HL-60 (cell line): ENCODE measurements around the gene TRIM26.

ENCODE experiments used
- GABPA ChIP-seq: IDR thresholded peaks from 2 replicates; pipeline ENCODE4 v1.6.1; 2012; ENCODE audit warnings: low read depth
- POLR2AphosphoS5 ChIP-seq: IDR thresholded peaks from 2 replicates; pipeline ENCODE4 v1.6.1; 2012; ENCODE audit warnings: low read depth
- SPI1 ChIP-seq: IDR thresholded peaks from 2 replicates; pipeline ENCODE4 v1.6.1; 2012; ENCODE audit warnings: low read depth, mild to moderate bottlenecking, borderline replicate concordance
- TF ChIP-seq, protein P1 (sequence below): IDR thresholded peaks from one replicate; pipeline ENCODE4 v1.5.1; 2011; ENCODE audit warnings: low read length, control low read depth, inconsistent platforms; ENCODE audit not compliant: insufficient read depth
- TF ChIP-seq, protein P2 (sequence below): IDR thresholded peaks from 2 replicates; pipeline ENCODE4 v1.6.1; 2012; ENCODE audit warnings: low read depth; ENCODE audit not compliant: insufficient replicate concordance

DNA sequence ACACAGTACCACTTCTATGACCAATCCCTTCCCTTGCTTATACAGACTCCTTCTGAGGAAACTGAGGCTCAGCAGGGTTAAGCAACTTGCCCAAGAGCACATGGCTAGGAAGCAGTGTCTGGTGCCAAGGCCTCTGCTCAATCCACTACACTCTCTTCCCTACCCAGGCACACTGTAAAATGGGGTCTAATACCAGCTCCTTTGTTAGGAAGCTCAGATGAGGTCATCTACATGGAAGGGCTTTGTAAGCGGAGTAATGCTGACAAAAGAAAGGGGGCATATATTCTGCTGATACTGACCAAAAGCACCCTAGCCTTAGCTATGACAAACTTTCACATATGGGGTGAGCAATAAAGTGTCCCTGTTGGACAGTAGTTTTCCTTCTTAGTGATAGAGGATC lies 9.1 kb downstream of the TRIM26 start:
- TF ChIP-seq, protein P1, sequence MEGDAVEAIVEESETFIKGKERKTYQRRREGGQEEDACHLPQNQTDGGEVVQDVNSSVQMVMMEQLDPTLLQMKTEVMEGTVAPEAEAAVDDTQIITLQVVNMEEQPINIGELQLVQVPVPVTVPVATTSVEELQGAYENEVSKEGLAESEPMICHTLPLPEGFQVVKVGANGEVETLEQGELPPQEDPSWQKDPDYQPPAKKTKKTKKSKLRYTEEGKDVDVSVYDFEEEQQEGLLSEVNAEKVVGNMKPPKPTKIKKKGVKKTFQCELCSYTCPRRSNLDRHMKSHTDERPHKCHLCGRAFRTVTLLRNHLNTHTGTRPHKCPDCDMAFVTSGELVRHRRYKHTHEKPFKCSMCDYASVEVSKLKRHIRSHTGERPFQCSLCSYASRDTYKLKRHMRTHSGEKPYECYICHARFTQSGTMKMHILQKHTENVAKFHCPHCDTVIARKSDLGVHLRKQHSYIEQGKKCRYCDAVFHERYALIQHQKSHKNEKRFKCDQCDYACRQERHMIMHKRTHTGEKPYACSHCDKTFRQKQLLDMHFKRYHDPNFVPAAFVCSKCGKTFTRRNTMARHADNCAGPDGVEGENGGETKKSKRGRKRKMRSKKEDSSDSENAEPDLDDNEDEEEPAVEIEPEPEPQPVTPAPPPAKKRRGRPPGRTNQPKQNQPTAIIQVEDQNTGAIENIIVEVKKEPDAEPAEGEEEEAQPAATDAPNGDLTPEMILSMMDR = no peak
- TF ChIP-seq POLR2AphosphoS5 (no peak), GABPA (no peak), SPI1 (no peak)
- TF ChIP-seq, protein P2, sequence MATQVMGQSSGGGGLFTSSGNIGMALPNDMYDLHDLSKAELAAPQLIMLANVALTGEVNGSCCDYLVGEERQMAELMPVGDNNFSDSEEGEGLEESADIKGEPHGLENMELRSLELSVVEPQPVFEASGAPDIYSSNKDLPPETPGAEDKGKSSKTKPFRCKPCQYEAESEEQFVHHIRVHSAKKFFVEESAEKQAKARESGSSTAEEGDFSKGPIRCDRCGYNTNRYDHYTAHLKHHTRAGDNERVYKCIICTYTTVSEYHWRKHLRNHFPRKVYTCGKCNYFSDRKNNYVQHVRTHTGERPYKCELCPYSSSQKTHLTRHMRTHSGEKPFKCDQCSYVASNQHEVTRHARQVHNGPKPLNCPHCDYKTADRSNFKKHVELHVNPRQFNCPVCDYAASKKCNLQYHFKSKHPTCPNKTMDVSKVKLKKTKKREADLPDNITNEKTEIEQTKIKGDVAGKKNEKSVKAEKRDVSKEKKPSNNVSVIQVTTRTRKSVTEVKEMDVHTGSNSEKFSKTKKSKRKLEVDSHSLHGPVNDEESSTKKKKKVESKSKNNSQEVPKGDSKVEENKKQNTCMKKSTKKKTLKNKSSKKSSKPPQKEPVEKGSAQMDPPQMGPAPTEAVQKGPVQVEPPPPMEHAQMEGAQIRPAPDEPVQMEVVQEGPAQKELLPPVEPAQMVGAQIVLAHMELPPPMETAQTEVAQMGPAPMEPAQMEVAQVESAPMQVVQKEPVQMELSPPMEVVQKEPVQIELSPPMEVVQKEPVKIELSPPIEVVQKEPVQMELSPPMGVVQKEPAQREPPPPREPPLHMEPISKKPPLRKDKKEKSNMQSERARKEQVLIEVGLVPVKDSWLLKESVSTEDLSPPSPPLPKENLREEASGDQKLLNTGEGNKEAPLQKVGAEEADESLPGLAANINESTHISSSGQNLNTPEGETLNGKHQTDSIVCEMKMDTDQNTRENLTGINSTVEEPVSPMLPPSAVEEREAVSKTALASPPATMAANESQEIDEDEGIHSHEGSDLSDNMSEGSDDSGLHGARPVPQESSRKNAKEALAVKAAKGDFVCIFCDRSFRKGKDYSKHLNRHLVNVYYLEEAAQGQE = no peak
